HEK293T (cell line): ENCODE measurements around the gene FNBP1L.

ENCODE experiments used
- CTCF ChIA-PET: fragments of 350-600 bp; formaldehyde crosslinking; extraction: SDS; loops from one replicate; lab custom pipeline; 2021; ENCODE audit warnings: antibody characterized with exemption, inconsistent platforms; lab: Yijun Ruan, JAX
- POLR2A ChIA-PET: fragments of 350-600 bp; formaldehyde crosslinking; extraction: SDS; loops from one replicate; lab custom pipeline; 2020; ENCODE audit warnings: antibody characterized with exemption, inconsistent platforms; lab: Yijun Ruan, JAX
- DNase-seq: peaks from one replicate; pipeline ENCODE4 v3.0.0; 2012; ENCODE audit warnings: mixed read lengths; ENCODE audit errors: extremely low spot score
- ARNT ChIP-seq: fragments of 450-650 bp; IDR thresholded peaks from 2 replicates; pipeline ENCODE4 v1.6.1; 2017; ENCODE audit warnings: mild to moderate bottlenecking
- BHLHE40 ChIP-seq: fragments of 450-650 bp; IDR thresholded peaks from 2 replicates; pipeline ENCODE4 v1.6.1; 2016; ENCODE audit warnings: mild to moderate bottlenecking, moderate library complexity, borderline replicate concordance
- CTBP1 ChIP-seq: fragments of 450-650 bp; IDR thresholded peaks from 2 replicates; pipeline ENCODE4 v1.6.1; 2016; ENCODE audit warnings: borderline replicate concordance
- ELF4 ChIP-seq: fragments of 450-650 bp; IDR thresholded peaks from 2 replicates; pipeline ENCODE4 v1.6.1; 2017; ENCODE audit warnings: antibody characterized with exemption
- FOXA1 ChIP-seq: fragments of 450-650 bp; IDR thresholded peaks from 2 replicates; pipeline ENCODE4 v1.6.1; 2016; ENCODE audit warnings: mild to moderate bottlenecking
- FOXK2 ChIP-seq: fragments of 450-650 bp; IDR thresholded peaks from 2 replicates; pipeline ENCODE4 v1.6.1; 2016; ENCODE audit warnings: mild to moderate bottlenecking
- FOXM1 ChIP-seq: fragments of 450-650 bp; IDR thresholded peaks from 2 replicates; pipeline ENCODE4 v1.6.1; 2017; ENCODE audit warnings: mild to moderate bottlenecking, borderline replicate concordance
- HDGF ChIP-seq: fragments of 450-650 bp; IDR thresholded peaks from 2 replicates; pipeline ENCODE4 v1.6.1; 2017; ENCODE audit warnings: antibody characterized with exemption, borderline replicate concordance
- L3MBTL2 ChIP-seq: fragments of 450-650 bp; conservative IDR thresholded peaks from 2 replicates; pipeline ENCODE4 v1.6.1; 2016; ENCODE audit warnings: mild to moderate bottlenecking
- LEF1 ChIP-seq: fragments of 450-650 bp; IDR thresholded peaks from 2 replicates; pipeline ENCODE4 v1.6.1; 2017; ENCODE audit warnings: mild to moderate bottlenecking, borderline replicate concordance
- NFRKB ChIP-seq: fragments of 450-650 bp; IDR thresholded peaks from 2 replicates; pipeline ENCODE4 v1.6.1; 2016; ENCODE audit warnings: mild to moderate bottlenecking, moderate library complexity
- PKNOX1 ChIP-seq: fragments of 450-650 bp; IDR thresholded peaks from 2 replicates; pipeline ENCODE4 v1.6.1; 2016
- SP1 ChIP-seq: fragments of 450-650 bp; IDR thresholded peaks from 2 replicates; pipeline ENCODE4 v1.6.1; 2017
- SUZ12 ChIP-seq: fragments of 450-650 bp; IDR thresholded peaks from 2 replicates; pipeline ENCODE4 v1.6.1; 2016; ENCODE audit warnings: mild to moderate bottlenecking
- TARDBP ChIP-seq: fragments of 450-650 bp; IDR thresholded peaks from 2 replicates; pipeline ENCODE4 v1.6.1; 2016
- ZNF384 ChIP-seq: fragments of 450-650 bp; IDR thresholded peaks from 2 replicates; pipeline ENCODE4 v1.6.1; 2016

FNBP1L gene

GRCh38 chr1:93591676-93592550, 144.0 kb downstream of the FNBP1L start:
- POLR2A ChIA-PET = interaction anchor here (0.9 to 1.5 kb wide), 3 partner anchors 9 to 254 kb away, joined by 3 to 4 read pairs (median 3); no protein-coding TSS in a partner anchor
- CTCF ChIA-PET = interaction anchor here (0.6 to 1.3 kb wide), 2 partner anchors 153 to 253 kb away, joined by 3 read pairs; no protein-coding TSS in a partner anchor
- DNase-seq = peak; percentile 71
- TF ChIP-seq SUZ12 (no peak), LEF1 (no peak), TARDBP (no peak), FOXM1 (no peak), FOXK2 (no peak), BHLHE40 (no peak)

DNA sequence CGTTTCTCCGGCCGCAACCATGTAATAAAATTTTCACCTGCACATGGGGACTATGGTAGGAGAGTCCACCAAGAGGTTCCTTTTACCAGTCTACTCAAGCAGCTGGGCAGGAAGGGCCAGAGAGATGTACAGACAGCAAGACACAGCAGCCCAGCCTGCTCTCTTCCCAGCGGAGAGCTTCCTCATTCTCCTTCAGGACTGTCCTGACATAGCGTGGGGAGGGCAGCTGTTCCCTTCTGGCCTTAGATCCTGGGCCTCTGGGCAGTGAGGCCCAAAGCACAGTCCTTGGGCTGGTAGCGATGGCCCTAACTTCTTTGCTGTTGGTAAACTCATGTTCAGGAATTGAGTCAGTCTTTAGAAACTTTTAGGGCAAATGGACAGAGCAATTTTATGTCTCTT, 144.6 kb downstream of the FNBP1L start:
- DNase-seq = no peak
- ChIA-PET POLR2A (interaction anchor here (0.9 to 1.5 kb wide), 4 partner anchors 8 to 254 kb away, joined by 3 to 4 read pairs (median 3); no protein-coding TSS in a partner anchor), CTCF (interaction anchor here (0.6 to 1.3 kb wide), 2 partner anchors 252 kb away, joined by 3 read pairs; no protein-coding TSS in a partner anchor)
- TF ChIP-seq LEF1 (no peak), NFRKB (no peak), SP1 (no peak), TARDBP (no peak), FOXM1 (no peak), CTBP1 (no peak), SUZ12 (no peak), BHLHE40 (no peak), ELF4 (no peak), ARNT (no peak), L3MBTL2 (no peak), ZNF384 (no peak), PKNOX1 (no peak), HDGF (no peak), FOXK2 (no peak), FOXA1 (no peak)

DNA sequence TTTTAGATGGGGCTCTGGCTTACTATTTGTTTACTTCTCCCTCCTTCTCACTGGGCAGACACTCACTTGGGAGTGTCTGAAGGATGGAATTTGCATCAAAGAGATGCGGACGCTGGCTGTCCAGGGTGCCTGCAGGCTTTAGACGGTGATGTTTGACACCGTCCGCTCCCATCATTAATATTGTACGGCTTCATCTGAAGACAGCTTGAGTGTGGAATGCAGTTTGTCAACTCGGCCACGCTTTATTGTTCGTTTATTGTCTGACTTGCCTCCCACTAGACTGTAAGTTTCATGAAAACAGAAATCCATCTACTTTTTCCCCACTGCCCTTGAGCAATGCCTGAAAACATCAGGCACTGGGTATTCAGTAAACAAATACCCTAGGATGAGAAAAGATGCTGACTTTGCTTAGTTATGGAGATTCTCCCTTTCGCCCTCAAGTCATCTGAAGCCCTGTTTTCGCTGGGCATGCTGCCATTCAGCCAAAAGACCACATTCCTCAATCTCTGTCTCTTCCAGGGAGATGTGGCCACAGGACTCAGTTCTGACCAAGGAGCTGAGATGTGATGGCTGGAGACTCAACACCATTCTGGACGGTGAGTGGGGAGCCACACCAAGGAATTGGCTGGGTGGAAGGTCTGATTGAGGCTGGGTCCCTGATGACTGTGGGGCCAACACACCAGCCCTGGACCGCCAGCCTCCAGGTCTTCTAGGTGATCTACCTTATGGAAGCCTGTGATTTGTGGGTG, 146.1 kb downstream of the FNBP1L start:
- no peak for DNase-seq
- ChIA-PET POLR2A (interaction anchor here (1.3 kb wide), 1 partner anchor 285 kb away, joined by 3 read pairs; the partner anchor contains the start of gene DNTTIP2), CTCF (no interaction called here)
- TF ChIP-seq ARNT (no peak), PKNOX1 (no peak), HDGF (no peak), SUZ12 (no peak), BHLHE40 (no peak), CTBP1 (no peak), FOXK2 (no peak), SP1 (no peak), LEF1 (no peak), L3MBTL2 (no peak), ZNF384 (no peak), FOXA1 (no peak), TARDBP (no peak), FOXM1 (no peak), NFRKB (no peak), ELF4 (no peak)

- ChIA-PET CTCF (no interaction called here), POLR2A (interaction anchor here (1.3 kb wide), 1 partner anchor 285 kb away, joined by 3 read pairs; the partner anchor contains the start of gene DNTTIP2)
These were observed 146.6 kb downstream of the FNBP1L start for GRCh38 chr1:93594603-93594880.

DNA sequence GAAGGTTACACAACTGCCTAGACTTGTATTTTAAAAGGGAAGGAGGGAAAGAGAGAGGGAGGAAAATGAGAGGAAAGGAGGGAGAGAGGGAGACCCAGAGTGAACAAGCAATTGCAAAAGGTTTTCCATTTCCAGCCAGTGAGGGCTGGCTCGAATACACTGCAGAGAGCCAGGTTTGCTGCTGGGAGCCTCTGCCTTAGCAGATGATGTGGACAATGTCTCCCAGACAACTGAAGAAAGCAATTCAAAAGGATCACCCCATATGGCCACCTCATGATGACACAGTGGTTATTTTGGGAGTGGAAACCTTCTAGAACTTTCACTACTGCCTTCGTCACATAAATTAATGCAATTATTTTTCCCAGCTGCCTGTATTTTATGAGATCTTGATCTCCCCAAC, 147.3 kb downstream of the FNBP1L start:
- no peak for TF ChIP-seq SP1
- no peak for DNase-seq
- CTCF ChIA-PET = interaction anchor here (0.6 kb wide), 1 partner anchor 468 kb away, joined by 3 read pairs; no protein-coding TSS in a partner anchor
- POLR2A ChIA-PET = no interaction called here

More at GRCh38 chr1:93594603-93594880, 146.6 kb downstream of the FNBP1L start:
- DNase-seq = no peak
- no peak for TF ChIP-seq L3MBTL2
- TF ChIP-seq ZNF384 = no peak
- TF ChIP-seq SUZ12 = no peak
- TF ChIP-seq BHLHE40 = no peak
- TF ChIP-seq SP1 = no peak
- no peak for TF ChIP-seq PKNOX1
- TF ChIP-seq CTBP1 = no peak

GRCh38 chr1:93595743-93596142, 147.8 kb downstream of the FNBP1L start:
- ChIA-PET CTCF (interaction anchor here (0.6 kb wide), 1 partner anchor 468 kb away, joined by 3 read pairs; no protein-coding TSS in a partner anchor), POLR2A (no interaction called here)
- DNase-seq = no peak
- TF ChIP-seq NFRKB = no peak
- TF ChIP-seq CTBP1 = no peak
- TF ChIP-seq SP1 = no peak
- TF ChIP-seq SUZ12 = no peak
- TF ChIP-seq PKNOX1 = no peak
- TF ChIP-seq FOXK2 = no peak
- no peak for TF ChIP-seq FOXM1
- no peak for TF ChIP-seq FOXA1
- no peak for TF ChIP-seq HDGF
- no peak for TF ChIP-seq TARDBP
